ENCODE data around the gene PRR12.
A peak's percentile ranks its signal among the peaks of the same experiment; 100 is the strongest.

Gene PRR12

DNA sequence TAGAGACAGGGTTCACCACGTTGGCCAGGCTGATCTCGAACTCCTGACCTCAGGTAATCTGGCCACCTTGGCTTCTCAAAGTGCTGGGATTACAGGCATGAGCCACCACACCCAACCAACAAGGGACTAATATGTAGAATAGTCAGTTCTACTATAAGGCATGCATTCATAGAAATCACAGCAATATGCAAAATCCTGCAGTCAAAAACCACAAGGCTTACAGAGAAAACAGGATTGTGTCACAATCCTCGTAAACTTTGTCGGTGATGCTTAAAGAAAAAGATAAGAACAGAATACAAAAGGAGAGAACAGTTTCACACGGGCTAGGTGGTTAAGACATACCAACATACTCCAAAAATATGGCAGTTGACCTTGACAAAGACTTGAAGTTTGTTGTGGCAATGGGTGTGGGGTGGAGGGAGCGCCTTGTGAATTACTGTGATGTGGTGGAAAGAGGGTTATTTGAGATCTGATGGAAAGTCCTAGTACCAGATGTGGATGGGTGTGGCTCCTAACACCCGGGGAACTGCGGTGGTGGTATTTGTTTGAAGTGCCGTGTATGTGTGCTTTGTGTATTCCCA lies 23.0 kb upstream of the PRR12 start:
- Histone ChIP-seq H3K9me2 (replicated peaks; ENCODE audit: insufficient read depth, low read length) (no peaks in the 10 kb centered on the region), H3K4me3 (ENCODE audit: low read length) (no peak overlapping the region), H3K9me3 (replicated peaks; ENCODE audit: insufficient read depth, low read length) (no peaks in the 10 kb centered on the region), H3K9ac (ENCODE audit: low read length) (no peak overlapping the region), H4K20me1 (ENCODE audit: insufficient read depth, low read length) (no peaks in the 10 kb centered on the region), H3K4me2 (ENCODE audit: low read depth, low read length) (no peak overlapping the region), H2AFZ (ENCODE audit: low read length) (no peak overlapping the region), H3K79me2 (ENCODE audit: low read length) (peaks cover 27% of the 10 kb centered on the region), H3F3A (ENCODE audit: insufficient read depth, low read length) (peaks cover 6% of the 10 kb centered on the region; the same call in 1 of the 2 replicates), H3K27ac (ENCODE audit: low read length) (no peak overlapping the region), H3K4me1 (ENCODE audit: low read length) (peaks cover 6% of the 10 kb centered on the region), H3K36me3 (replicated peaks; ENCODE audit: insufficient read depth, low read length) (0 out of 2 replicates have a peak, but pooled peaks cover under 1% of the 10 kb centered on the region), H3K27me3 (replicated peaks; ENCODE audit: insufficient read depth, low read length) (no peaks in the 10 kb centered on the region)
- no peak for DNase-seq
- TF ChIP-seq EZH2 (optimal IDR thresholded peaks at IDR 0.05; ENCODE audit: low read depth, low read length) (no peak), EZH2phosphoT487 (IDR thresholded peaks at IDR 0.05; ENCODE audit: low read length) (no peak)
- TF ChIP-seq, protein P1, sequence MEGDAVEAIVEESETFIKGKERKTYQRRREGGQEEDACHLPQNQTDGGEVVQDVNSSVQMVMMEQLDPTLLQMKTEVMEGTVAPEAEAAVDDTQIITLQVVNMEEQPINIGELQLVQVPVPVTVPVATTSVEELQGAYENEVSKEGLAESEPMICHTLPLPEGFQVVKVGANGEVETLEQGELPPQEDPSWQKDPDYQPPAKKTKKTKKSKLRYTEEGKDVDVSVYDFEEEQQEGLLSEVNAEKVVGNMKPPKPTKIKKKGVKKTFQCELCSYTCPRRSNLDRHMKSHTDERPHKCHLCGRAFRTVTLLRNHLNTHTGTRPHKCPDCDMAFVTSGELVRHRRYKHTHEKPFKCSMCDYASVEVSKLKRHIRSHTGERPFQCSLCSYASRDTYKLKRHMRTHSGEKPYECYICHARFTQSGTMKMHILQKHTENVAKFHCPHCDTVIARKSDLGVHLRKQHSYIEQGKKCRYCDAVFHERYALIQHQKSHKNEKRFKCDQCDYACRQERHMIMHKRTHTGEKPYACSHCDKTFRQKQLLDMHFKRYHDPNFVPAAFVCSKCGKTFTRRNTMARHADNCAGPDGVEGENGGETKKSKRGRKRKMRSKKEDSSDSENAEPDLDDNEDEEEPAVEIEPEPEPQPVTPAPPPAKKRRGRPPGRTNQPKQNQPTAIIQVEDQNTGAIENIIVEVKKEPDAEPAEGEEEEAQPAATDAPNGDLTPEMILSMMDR (IDR thresholded peaks at IDR 0.05; ENCODE audit: low read length) = no peak

GRCh38 chr19:49570138-49570856 lies 20.7 kb upstream of the PRR12 start:
- Histone ChIP-seq H3K36me3 (replicated peaks; ENCODE audit: insufficient read depth, low read length) (0 out of 2 replicates have a peak, but pooled peaks cover 2% of the 10 kb centered on the region), H3K79me2 (ENCODE audit: low read length) (peaks cover 36% of the 10 kb centered on the region), H3K4me3 (ENCODE audit: low read length) (no peak overlapping the region), H2AFZ (ENCODE audit: low read length) (no peak overlapping the region), H3K9me3 (replicated peaks; ENCODE audit: insufficient read depth, low read length) (no peaks in the 10 kb centered on the region), H3K27me3 (replicated peaks; ENCODE audit: insufficient read depth, low read length) (no peaks in the 10 kb centered on the region), H4K20me1 (ENCODE audit: insufficient read depth, low read length) (no peaks in the 10 kb centered on the region), H3K9me2 (replicated peaks; ENCODE audit: insufficient read depth, low read length) (no peaks in the 10 kb centered on the region), H3K9ac (ENCODE audit: low read length) (no peak overlapping the region), H3F3A (ENCODE audit: insufficient read depth, low read length) (peaks cover 8% of the 10 kb centered on the region; the same call in 1 of the 2 replicates), H3K27ac (ENCODE audit: low read length) (no peak overlapping the region; the same call in 1 of the 2 replicates), H3K4me2 (ENCODE audit: low read depth, low read length) (peak overlapping the region; percentile 28; the same call in 1 of the 2 replicates), H3K4me1 (ENCODE audit: low read length) (peaks cover 6% of the 10 kb centered on the region)
- peak; percentile 84 for DNase-seq
- TF ChIP-seq, protein P1 (IDR thresholded peaks at IDR 0.05; ENCODE audit: low read length) = peak; percentile 99
- TF ChIP-seq EZH2phosphoT487 (IDR thresholded peaks at IDR 0.05; ENCODE audit: low read length) = no peak

GRCh38 chr19:49570997-49571676 lies 19.8 kb upstream of the PRR12 start:
- DNase-seq = peak; percentile 50
- Histone ChIP-seq H3K9me3 (replicated peaks; ENCODE audit: insufficient read depth, low read length) (no peaks in the 10 kb centered on the region), H3K27ac (ENCODE audit: low read length) (peak overlapping the region; percentile 42; the same call in 1 of the 2 replicates), H4K20me1 (ENCODE audit: insufficient read depth, low read length) (no peaks in the 10 kb centered on the region), H3K27me3 (replicated peaks; ENCODE audit: insufficient read depth, low read length) (no peaks in the 10 kb centered on the region), H3F3A (ENCODE audit: insufficient read depth, low read length) (peaks cover 8% of the 10 kb centered on the region; the same call in 1 of the 2 replicates), H3K9ac (ENCODE audit: low read length) (no peak overlapping the region), H2AFZ (ENCODE audit: low read length) (no peak overlapping the region), H3K4me1 (ENCODE audit: low read length) (peaks cover 6% of the 10 kb centered on the region), H3K4me2 (ENCODE audit: low read depth, low read length) (peak overlapping the region; percentile 20; the same call in 1 of the 2 replicates), H3K36me3 (replicated peaks; ENCODE audit: insufficient read depth, low read length) (0 out of 2 replicates have a peak, but pooled peaks cover 2% of the 10 kb centered on the region), H3K9me2 (replicated peaks; ENCODE audit: insufficient read depth, low read length) (no peaks in the 10 kb centered on the region), H3K79me2 (ENCODE audit: low read length) (peaks cover 42% of the 10 kb centered on the region), H3K4me3 (ENCODE audit: low read length) (no peak overlapping the region)
- TF ChIP-seq, protein P1 (IDR thresholded peaks at IDR 0.05; ENCODE audit: low read length) = peak; percentile 39
- TF ChIP-seq EZH2 (optimal IDR thresholded peaks at IDR 0.05; ENCODE audit: low read depth, low read length) = no peak
